Peyer's patch (tissue), 4 donors: ENCODE results near the gene MPDZ.

Experiments used
- CTCF ChIP-seq, 6 experiments: fragments of 450-650 bp in 4 of 6; fragments of 200-600 bp in 2 of 6; sonication (generic) in 1 of 6; IDR thresholded peaks; one replicate each; pipeline ENCODE4 v1.5.1; 2017 to 2019; ENCODE audit warnings: antibody characterized with exemption in 6 of 6, mild to moderate bottlenecking in 3 of 6, moderate library complexity in 1 of 6
- POLR2A ChIP-seq, 2 donors: fragments of 450-650 bp; IDR thresholded peaks; one replicate each; pipeline ENCODE4 v1.5.1; 2017; ENCODE audit warnings: antibody characterized with exemption in 2 of 2, mild to moderate bottlenecking in 2 of 2, moderate library complexity in 2 of 2

GRCh38 chr9:13295556-13295955 is 16.1 kb upstream of the MPDZ start:
- TF ChIP-seq POLR2A (IDR thresholded peaks at IDR 0.05), result no peak
- no peak for TF ChIP-seq CTCF (IDR thresholded peaks at IDR 0.05)
